GM18909 (cell line): ENCODE measurements around the gene CASP8.

ENCODE experiments used
- ATAC-seq: cut with Tn5 transposase; IDR thresholded peaks from one replicate; pipeline ENCODE4 v1.9.1; 2021; ENCODE audit warnings: mild to moderate bottlenecking; ENCODE audit not compliant: unreplicated experiment, poor library complexity

The CASP8 gene

DNA sequence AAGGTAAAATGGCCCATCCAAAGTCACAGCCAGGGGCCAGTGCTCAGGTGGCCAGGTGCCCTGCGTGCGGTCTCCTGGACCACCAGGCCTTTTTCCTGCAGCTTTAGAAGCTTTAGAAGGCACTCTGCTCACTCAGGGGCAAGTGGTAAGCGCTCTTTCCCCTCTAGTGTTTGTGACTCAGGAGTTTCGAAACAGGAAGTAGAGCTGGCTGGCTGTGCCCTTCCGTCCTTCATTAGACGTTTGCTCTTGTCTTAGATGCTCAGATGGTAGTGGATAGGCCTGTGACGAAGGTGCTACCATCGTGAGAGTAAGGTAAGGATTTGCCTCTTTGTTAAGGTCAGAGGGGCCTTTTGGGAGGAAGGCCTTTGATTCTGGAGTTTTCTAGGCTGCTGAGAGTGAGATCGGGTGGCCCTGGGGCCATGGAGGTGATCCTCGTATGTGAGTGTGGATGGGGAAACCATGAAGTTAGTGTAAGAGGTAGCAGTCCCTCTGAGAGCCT, at the start of gene CASP8:
TSS of gene CASP8 (plus strand) at position 235 of the 499 bp plus-strand sequence. CDS start 5,951 bp downstream, outside the sequence.
- peak; percentile 35 for ATAC-seq

DNA sequence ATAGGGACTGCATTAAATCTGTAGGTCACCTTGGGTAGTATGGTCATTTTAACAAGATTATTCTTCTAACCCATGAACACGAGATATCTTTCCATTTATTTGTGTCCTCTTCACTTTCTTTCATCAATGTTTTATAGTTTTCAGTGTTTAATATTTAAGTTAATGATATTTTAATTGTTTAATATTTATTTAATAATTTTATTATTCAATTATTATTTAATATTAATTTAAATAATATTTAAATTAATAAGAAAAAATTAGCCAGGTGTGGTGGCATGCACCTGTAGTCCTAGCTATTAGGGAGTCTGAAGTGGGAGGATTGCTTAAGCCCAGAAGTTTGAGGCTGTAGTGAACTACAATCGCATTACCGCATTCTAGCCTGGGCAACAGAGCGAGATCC, 44.4 kb upstream of the CASP8 start:
- no peak for ATAC-seq

DNA sequence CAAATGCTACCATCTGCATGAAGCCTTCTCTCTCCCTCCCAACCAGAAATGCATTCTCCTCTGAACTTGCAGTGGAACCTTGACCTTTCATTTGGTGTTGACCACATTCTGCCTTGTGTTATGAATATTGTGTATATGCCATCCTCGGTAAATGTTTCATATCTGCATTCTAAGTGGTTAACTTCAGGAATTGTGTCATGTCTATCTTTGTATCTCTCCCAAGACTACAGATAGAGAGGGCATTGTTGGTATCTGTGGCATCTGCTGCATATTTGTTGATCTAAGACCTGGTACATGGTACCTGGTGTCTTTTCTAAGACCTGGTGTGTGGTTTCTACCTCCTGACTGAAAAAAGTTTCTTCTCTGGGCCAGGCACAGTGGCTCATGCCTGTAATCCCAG, 43.4 kb upstream of the CASP8 start:
- ATAC-seq, result no peak

DNA sequence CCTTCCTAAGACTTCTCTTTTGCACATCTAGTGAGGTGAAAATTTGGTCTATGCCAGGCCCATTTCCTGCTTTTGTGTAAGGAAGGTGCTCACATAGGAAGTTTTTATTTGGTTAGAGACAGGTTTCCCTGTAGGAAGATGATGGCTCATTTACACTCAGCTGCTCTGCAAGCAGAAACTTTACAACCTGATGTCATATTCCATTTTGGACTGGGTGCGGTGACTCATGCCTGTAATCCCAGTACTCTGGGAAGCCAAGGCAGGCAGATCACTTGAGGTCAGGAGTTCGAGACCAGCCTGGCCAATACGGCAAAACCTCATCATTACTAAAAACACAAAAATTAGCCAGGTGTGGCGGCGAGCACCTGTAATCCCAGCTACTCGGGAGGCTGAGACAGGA, 41.6 kb upstream of the CASP8 start:
- no peak for ATAC-seq

DNA sequence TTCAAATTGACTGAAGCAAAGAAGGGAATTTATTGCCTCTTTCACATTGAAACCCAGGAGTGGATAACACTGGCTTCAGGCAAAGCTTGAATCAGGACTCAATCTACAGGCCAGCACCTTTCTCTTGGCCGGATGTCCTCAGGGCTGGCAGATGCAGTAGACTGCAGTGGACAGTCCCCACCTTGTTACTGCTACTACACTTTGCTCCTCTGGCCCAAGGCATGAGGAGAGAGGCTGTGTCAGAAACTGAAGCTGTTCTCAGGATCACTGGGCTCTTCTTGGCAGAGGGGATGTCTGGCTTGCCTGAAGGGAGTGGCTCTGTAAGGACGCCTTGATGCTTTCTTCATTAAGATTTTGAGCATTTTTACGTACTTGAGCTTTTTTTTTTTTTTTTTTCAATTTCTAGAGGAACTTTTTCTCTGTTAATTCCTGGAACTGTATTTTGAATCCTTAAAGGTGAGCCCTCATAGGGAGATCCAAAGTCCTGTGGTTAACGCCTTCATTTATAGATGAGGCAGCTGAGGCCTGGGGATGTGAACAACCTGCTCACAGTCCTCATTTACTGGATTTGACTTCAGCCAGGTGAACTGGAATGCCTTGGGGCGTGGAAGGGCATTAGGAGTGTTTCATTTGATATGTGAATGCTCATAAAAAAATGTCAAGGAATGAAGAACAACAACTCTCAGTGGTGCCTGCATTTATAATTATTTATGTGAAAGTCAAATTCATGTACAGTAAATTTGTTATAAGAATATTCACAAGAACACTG, 40.8 kb upstream of the CASP8 start:
- ATAC-seq, result no peak

DNA sequence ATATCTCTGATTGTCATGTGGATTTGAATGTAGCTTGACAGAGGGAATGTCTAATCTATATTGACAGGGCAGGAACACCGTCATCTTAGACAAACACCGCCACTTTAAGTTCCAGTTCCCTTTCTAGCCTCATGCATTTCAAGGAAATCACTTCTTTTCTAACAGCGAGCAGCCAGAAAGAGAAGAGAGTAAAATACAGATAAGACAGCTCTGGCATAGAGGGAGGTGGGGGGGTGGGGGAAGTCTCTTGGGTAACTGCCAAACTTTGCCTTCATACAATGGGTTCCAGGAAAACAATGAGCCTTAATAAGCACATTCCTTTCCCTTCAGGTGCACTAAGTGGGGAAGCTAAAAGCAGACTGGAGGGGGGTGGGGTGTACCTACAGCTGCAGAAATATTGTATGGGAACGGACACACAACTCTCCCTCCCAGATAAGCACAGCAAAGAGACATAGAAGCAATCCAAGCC, 40.2 kb upstream of the CASP8 start:
- ATAC-seq, result no peak

DNA sequence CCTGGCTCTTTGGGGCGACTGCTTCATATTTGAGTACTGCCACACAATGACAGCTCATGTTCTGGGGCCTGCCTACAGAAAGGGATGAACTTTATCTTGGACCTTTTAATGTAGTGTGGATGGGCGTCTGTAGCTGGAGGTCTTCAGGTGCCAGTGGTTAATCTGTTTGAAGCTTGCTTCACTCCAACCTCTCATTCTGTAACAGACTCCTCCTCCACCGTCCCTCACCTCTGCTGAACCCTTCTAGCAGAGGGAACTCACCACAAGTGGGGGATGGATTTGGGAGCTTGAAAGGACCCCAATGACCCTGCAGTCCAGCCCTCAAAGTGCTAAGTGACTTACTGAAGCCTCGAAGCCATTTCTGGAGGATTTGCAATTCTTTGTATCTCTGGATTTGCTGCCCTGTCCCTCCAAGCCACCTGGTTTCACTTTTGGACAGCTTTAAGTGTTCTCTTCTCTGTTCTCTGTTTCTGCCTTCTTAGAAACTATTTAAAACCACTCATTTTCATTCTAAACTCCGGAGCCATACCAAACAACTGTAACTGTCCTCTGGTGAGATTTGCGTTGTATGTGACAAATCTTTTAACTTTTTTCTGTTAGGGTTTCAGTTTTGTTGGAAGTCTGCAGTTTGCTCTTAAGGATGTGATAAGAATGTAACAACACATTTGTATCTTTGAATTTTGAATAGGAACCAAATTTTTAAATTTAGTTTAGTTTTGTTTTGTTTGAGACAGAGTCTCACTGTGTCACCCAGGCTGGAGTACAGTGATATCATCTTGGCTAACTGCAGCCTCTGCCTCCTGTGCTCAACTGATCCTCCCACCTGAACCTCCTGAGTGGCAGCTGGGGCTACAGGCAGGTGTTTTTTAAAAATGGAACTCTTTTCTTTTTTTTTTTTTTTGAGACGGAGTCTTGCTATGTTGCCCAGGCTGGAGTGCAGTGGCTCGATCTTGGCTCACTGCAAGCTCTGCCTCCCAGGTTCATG, 37.0 kb upstream of the CASP8 start:
- peak; percentile 89 for ATAC-seq

DNA sequence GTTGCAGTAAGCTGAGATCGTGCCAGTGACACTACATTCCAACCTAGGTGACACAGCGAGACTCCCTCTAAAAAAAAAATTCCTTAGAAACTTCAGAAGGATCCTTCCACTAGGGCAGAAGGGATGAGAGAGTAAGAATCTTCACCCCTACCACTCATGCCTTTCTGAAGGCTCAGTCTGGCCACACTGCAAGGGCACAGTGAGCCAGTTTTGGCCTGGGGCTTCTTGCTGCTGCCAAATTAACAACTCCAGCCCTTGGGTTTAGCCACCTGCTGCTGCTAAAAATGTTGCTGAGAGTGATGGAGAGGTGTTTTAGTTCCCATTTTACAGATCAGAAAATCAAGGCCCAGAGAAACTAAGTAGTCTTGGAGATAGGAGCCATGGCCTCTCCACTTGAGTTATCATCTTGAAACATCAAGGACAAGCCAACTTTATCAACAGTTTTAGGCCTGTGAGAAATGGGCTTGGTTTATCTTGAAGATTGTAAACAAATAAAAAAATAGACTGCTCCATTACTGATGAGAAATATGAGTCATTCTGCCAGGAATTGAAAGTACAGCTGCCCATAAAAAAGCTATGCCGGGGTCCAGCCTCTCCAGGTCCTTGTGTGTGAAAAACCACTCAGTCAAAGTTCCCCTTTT, 31.9 kb upstream of the CASP8 start:
- ATAC-seq, result no peak

DNA sequence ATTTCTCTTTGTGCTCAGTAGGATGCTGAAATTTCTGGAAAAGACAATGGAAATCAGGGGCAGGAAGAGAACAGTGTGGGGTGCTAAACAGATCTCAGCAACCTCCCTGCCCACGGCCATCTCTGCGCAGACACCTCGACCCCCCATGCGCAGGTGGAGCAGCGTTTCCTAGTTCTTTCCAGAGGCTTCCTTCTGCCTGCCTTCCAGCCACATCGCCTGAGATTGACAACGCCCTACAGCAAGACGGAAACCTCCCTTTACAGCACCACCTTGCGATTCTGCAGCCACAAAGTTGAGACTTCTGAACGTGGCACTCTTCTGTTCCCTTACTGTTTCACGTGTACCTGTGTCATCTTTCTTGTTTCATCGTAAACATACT, 31.4 kb upstream of the CASP8 start:
- ATAC-seq, result no peak

DNA sequence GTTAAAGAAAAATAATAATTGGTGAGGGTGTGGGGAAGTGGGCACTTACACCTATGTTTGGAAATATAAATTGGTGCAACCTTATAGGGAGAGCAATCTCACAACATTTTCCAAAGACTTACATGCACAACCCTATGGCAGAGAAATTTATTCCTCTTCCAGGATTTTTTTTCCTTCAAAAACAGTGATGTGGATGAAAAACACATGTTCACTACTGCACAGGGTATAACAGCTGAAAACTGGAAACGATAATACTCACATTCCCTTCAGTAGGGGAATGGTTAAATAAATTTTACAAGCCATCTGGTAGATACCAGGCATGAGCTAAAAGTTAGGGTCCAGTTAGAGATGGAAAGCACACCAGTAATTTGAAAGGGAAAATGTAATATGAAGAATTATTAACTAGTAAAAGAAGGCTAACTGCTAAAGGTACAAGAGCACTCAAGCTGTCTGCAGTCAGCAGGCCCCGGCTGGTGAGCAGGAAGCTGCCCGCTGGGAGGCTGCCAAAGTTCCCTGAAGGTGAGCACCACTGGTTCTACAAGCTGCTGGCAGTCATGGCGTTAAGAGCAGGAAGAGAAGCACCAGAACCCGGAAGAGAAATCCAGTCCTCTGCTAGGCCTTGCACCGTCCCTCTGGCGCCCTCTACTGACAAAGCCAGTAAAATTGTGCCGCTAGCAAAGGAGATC, 28.4 kb upstream of the CASP8 start:
- ATAC-seq, result peak; percentile 52

DNA sequence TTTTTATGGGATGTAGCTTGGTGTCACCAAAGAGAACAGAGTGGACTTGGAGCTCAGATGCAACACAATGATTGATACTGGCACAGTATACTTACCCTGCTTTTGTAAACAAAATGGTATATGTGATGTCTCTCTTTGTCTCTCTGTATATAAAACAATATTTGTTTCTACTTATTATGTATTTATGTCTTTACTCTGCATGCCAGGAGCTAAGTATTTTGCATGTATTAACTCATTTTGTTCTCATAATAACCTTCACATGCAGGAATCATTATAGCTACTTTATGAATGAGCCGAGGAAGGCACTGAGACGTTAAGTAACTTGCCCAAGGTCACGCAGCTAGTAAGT, 27.9 kb upstream of the CASP8 start:
- no peak for ATAC-seq

DNA sequence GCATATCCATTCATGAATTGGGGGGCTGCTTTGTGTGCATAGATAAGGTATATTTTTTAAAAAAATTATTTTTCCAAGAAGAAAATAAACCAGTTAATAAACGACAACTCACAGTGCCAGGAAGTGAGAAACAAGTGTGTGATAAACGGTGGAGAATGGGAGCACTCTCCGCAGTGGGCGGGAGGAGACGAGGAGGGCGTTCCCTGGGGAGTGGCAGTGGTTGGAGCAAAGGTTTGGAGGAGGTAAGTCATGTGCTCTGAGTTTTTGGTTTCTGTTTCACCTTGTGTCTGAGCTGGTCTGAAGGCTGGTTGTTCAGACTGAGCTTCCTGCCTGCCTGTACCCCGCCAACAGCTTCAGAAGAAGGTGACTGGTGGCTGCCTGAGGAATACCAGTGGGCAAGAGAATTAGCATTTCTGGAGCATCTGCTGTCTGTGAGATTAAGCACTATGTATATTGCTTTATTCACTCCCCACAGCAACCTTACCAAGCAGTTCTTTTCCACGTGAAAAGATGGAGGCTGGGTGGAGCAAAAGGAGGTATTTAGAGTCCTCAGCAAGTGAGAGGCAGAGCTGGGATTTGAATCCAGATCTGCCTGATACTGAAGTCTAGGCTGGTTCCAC, 27.0 kb upstream of the CASP8 start:
- peak; percentile 93 for ATAC-seq

DNA sequence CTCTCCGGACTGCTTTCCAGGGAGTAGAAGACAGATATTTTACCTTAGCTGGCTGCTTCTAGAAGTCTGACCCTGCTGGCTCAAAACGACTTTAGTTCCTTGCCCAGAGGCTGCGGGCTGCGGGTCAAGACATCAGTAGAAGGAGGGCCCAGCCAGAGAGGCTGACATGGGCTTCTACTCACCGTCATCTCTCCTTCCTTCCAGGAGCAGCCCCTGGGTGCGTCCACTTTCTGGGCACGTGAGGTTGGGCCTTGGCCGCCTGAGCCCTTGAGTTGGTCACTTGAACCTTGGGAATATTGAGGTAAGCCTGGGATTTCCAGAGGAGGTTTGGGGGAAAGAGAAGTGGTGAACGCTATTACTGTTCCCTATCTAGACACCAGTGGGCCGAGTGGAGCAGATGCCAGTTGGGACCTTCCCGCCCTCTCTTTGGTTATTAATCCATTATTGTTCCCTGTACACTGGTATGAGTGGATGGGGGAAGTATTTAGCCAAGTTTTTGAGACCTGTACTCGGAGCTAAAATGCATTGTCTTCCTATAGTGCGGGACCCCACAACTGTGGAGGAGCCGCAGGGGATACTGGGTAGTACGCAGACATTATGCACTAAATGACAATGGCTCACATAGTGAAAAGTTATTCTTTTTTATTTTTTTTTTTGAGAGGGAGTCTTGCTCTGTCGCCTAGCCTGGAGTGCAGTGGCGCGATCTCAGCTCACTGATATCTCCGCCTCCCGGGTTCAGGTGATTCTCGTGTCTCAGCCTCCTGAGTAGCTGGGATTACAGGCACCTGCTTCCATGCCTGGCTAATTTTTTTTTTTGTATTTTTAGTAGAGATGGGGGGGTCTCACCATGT, 26.3 kb upstream of the CASP8 start:
- ATAC-seq, result peak; percentile 26

DNA sequence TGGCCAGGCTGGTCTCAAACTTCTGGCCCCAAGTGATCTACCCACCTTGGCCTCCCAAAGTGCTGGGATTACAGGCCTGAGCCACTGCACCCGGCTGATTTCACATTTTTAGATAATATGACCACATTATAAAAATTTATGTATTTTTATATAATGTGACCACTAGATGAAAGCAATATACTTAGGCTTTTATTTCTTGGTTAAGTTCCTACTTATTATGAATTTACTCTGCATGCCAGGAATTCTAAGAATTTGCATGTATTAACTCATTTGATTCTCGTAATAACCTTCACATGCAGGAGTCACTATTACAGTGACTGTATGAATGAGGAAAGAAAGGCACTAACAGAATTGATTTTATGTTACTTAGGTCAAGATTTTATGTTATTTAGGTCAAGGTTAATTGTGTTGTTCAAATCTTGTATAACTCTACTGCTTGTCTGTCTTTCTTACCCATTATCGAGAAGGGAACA, 25.6 kb upstream of the CASP8 start:
- ATAC-seq, result no peak

DNA sequence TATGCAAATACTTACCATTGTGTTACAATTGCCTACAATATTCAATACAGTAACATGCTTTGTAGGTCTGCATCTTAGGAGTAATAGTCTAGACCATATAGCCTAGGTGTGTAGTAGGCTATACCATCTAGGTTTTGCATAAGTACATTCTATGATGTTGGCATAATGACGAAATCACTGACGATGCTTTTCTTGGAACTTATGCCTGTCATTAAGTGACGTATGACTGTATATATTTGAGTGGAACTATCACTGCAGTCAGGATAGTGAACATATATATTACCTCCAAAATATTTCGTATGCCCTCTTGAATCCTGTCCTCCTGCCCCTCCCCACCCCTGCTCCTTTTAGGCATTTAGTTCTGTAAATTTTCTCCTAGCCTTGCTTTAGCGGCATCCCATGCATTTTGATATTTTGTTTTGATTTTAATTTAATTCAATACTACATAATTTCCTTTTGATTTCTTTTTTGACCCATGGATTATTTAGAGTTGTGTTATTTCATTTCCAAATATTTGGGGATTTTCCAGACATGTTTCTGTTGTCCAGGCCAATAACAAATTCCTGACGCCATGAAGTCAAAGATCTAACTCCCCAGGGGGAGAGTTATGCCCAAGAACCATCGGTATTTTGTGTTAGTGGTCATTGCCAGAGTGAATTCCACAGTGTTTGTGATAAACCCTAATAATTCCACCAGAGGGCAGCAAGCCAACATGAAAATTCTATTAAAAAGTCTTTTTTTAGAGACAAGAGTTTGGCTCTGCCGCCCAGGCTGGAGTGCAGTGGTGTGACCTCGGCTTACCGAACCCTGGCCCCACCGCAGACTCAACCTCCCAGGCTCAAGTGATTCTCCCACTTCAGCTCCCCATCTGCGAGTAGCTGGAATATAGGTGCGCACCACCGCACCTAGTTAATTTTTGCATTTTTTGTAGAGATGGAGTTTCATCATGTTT, 24.2 kb upstream of the CASP8 start:
- no peak for ATAC-seq

DNA sequence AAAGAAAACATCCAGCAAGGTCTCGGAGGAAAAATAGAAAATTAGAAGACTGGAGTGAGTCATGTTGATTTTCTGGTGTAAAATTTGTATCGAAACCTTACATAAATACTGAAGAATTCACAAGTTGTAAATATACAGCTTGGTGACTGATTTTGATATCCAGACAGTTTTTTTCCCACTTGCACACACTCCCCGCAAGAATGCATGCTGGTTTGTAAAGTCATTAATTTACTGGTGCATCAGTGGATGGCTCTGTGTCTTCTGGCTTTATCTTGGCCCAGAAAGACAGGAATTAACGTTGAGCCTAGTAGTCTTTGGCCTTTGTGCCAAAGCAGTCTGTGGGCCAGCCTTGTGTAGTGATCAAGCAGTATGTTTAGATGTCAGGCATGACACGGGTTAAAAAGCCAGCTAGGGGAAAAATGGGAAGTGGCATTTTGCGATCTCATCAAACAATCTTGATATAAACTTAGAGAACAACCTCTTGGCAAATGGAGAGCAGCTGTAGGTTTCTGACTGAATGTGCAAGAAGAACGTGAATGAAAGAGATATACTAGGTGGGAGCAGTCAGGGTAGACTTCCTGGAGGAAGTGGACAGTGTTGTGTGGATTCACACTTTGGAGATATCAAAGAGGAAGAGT, 22.7 kb upstream of the CASP8 start:
- no peak for ATAC-seq
